Measurements from ENCODE around the gene THOC7. TPM values are rescaled to one million over a fixed set of nuclear protein-coding genes. Genes with fewer than 3 reads are reported as not detected.
A peak's percentile ranks its signal among the peaks of the same experiment; 100 is the strongest.

Gene THOC7
- total RNA-seq, 1 donor from 2014 or later = 30.0 TPM

GRCh38 chr3:63861306-63861705 lies 2.3 kb downstream of the THOC7 start:
- no peaks in the 10 kb centered on the region for H3K36me3 ChIP-seq (ENCODE audit: control insufficient read depth, insufficient read depth, low read length)
- no peak for FAIRE-seq
- no peak for TF ChIP-seq CTCF (IDR thresholded peaks at IDR 0.05; ENCODE audit: insufficient read depth, low read length, severe bottlenecking)
- no peak overlapping the region for H3K4me3 ChIP-seq (ENCODE audit: low read depth, low read length)
- H3K27me3 ChIP-seq (ENCODE audit: control insufficient read depth, insufficient read depth, low read length) = no peaks in the 10 kb centered on the region
- DNase-seq (ENCODE audit: low read depth) = no peak

GRCh38 chr3:63860776-63861175 lies 2.8 kb downstream of the THOC7 start:
- no peak for TF ChIP-seq CTCF (IDR thresholded peaks at IDR 0.05; ENCODE audit: insufficient read depth, low read length, severe bottlenecking)
- DNase-seq (ENCODE audit: low read depth) = no peak
- H3K36me3 ChIP-seq (ENCODE audit: control insufficient read depth, insufficient read depth, low read length) = no peaks in the 10 kb centered on the region
- H3K27me3 ChIP-seq (ENCODE audit: control insufficient read depth, insufficient read depth, low read length) = no peaks in the 10 kb centered on the region
- FAIRE-seq = no peak
- no peak overlapping the region for H3K4me3 ChIP-seq (ENCODE audit: low read depth, low read length)

- TF ChIP-seq CTCF (IDR thresholded peaks at IDR 0.05; ENCODE audit: insufficient read depth, low read length, severe bottlenecking) = no peak
- FAIRE-seq (no peak), DNase-seq (ENCODE audit: low read depth) (peak; percentile 57)
These were observed 6.3 kb downstream of the THOC7 start for GRCh38 chr3:63857311-63857710.

GRCh38 chr3:63855333-63855940 lies 8.2 kb downstream of the THOC7 start:
- FAIRE-seq (no peak), DNase-seq (ENCODE audit: low read depth) (peak; percentile 72)
- TF ChIP-seq CTCF (IDR thresholded peaks at IDR 0.05; ENCODE audit: insufficient read depth, low read length, severe bottlenecking) = no peak
- H3K36me3 ChIP-seq (ENCODE audit: control insufficient read depth, insufficient read depth, low read length) = peaks cover 1% of the 10 kb centered on the region
- no peak overlapping the region for H3K4me3 ChIP-seq (ENCODE audit: low read depth, low read length)
- H3K27me3 ChIP-seq (ENCODE audit: control insufficient read depth, insufficient read depth, low read length) = no peaks in the 10 kb centered on the region

More at GRCh38 chr3:63857311-63857710, 6.3 kb downstream of the THOC7 start:
- H3K36me3 ChIP-seq (ENCODE audit: control insufficient read depth, insufficient read depth, low read length) = peaks cover 1% of the 10 kb centered on the region
- no peaks in the 10 kb centered on the region for H3K27me3 ChIP-seq (ENCODE audit: control insufficient read depth, insufficient read depth, low read length)
- H3K4me3 ChIP-seq (ENCODE audit: low read depth, low read length) = no peak overlapping the region

- FAIRE-seq (no peak), DNase-seq (ENCODE audit: low read depth) (no peak)
- Histone ChIP-seq H3K27me3 (ENCODE audit: control insufficient read depth, insufficient read depth, low read length) (no peaks in the 10 kb centered on the region), H3K36me3 (ENCODE audit: control insufficient read depth, insufficient read depth, low read length) (peaks cover 1% of the 10 kb centered on the region), H3K4me3 (ENCODE audit: low read depth, low read length) (no peak overlapping the region)
- no peak for TF ChIP-seq CTCF (IDR thresholded peaks at IDR 0.05; ENCODE audit: insufficient read depth, low read length, severe bottlenecking)
These were observed 10.5 kb downstream of the THOC7 start for GRCh38 chr3:63853106-63853505.

DNA sequence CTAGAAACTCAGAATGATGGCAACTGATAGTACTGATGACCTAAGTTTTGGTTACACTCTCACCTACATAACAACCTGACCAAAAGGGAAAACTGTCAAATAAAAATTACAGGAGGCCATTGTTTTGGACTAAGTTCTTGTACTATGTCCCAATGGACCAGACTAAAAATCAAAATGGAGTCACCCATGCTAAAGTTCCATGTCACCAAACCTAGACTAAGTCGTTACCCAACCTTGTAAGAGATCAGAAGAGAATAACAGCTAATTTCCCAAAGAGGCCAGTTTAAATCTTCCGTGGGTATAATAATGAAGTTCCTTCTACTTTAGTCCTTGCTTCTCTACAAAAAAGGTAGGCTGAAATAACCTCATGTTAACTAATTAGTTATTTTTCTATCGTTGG lies 12.3 kb downstream of the THOC7 start:
- Histone ChIP-seq H3K4me3 (ENCODE audit: low read depth, low read length) (no peak overlapping the region), H3K36me3 (ENCODE audit: control insufficient read depth, insufficient read depth, low read length) (peaks cover 1% of the 10 kb centered on the region), H3K27me3 (ENCODE audit: control insufficient read depth, insufficient read depth, low read length) (no peaks in the 10 kb centered on the region)
- FAIRE-seq (no peak), DNase-seq (ENCODE audit: low read depth) (no peak)
- no peak for TF ChIP-seq CTCF (IDR thresholded peaks at IDR 0.05; ENCODE audit: insufficient read depth, low read length, severe bottlenecking)
